Midbrain (tissue), 1 donor: ENCODE results near the gene COL8A1.

ENCODE experiments used
- DNase-seq: peaks from one replicate; lab custom pipeline; 2025; lab: John Stamatoyannopoulos, UW

The COL8A1 gene

GRCh38 chr3:99845999-99846398 lies 207.6 kb downstream of the COL8A1 start:
- DNase-seq: no peak

- no peak for DNase-seq
These were observed 208.2 kb downstream of the COL8A1 start for GRCh38 chr3:99846477-99847160.

GRCh38 chr3:99848433-99848832 lies 210.0 kb downstream of the COL8A1 start:
- no peak for DNase-seq
